HG02938 (cell line): ENCODE data around the gene LCN2.
A peak's percentile ranks its signal among the peaks of the same experiment; 100 is the strongest.
"Not testable (repeated sequence)": the region's sequence is repeated elsewhere in the genome, so short reads cannot be mapped to it uniquely, and the experiment has no call there.

ENCODE experiments used
- ATAC-seq: cut with Tn5 transposase; IDR thresholded peaks from one replicate; pipeline ENCODE4 v1.9.1; 2021; ENCODE audit warnings: mild to moderate bottlenecking, moderate library complexity; ENCODE audit not compliant: unreplicated experiment

LCN2 gene

DNA sequence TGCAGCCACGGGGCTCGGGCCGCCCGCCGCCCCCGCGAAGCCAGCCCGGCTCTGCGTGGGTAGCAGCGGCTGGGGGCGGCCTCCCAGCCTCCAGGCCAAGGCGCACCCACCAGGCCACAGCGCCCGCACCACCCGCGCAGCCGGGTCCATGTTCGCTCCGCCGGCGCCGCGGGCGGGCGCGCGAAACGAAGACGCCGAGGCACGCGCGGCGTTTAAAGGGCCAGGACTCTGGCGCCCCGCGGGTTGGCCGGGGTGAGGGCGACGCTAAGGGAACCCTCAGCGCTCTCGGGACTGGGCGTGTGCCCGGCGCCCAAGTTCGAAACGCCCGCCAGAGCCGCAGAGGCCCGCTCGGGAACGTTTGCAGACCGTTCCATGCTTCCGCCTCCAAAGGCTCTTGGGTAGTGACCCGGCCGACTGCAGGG lies 21.7 kb upstream of the LCN2 start, which contains the start of gene PTGES2:
Gene PTGES2 (minus strand): TSS at position 162 of the 422 bp plus-strand sequence. CDS start 12 bp downstream, at position 150.
- peak; percentile 45 for ATAC-seq

- ATAC-seq, result peak; percentile 69
Measured at GRCh38 chr9:128127990-128128835, 21.0 kb upstream of the LCN2 start.

- no peak for ATAC-seq
Measured at GRCh38 chr9:128128836-128129590, 20.2 kb upstream of the LCN2 start.

- not testable (repeated sequence) for ATAC-seq
Measured at GRCh38 chr9:128129976-128130590, 19.2 kb upstream of the LCN2 start.

DNA sequence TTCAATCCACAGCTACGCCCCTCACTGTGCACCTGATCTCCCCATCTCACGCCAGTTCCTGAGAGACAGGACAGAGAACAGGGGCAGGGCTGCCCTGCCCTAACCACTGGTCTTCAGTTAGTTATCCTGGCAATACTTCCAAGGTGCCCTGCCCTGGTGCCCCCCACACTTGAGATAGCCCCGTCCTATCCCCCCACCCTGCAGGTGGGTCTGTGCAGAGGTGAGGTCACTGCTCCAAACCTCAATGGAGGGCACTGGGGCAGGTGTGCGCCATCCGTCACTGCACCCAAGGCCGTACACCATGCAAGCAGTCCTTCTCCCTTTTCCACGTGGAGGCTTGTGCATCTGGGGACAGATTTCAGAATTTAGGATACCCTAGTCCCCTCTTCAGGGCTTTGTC lies 18.6 kb upstream of the LCN2 start:
- ATAC-seq, result not testable (repeated sequence)

- not testable (repeated sequence) for ATAC-seq
Measured at GRCh38 chr9:128131346-128131745, 17.9 kb upstream of the LCN2 start.

- ATAC-seq, result not testable (repeated sequence)
Measured at GRCh38 chr9:128132139-128132538, 17.1 kb upstream of the LCN2 start.

DNA sequence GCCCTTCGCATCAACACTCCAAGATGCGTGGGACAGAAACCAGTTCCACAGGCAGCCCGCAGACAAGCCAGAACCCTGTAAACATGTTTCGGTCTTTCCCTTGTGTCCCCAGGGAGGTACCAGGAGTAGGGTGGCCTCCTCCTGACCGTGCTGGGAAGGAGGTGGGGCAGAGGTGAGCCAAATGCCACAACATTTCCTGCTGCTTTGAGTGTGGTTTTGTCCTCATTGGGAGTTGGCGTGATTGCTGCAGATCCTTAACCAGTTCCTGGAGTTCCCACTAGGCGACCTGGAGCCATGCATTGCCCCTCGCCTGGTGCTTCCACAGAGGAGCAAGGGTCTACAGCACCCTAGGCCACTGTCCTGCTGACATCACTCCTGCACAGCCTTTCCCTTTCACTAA lies 13.7 kb upstream of the LCN2 start:
- ATAC-seq, result not testable (repeated sequence)

DNA sequence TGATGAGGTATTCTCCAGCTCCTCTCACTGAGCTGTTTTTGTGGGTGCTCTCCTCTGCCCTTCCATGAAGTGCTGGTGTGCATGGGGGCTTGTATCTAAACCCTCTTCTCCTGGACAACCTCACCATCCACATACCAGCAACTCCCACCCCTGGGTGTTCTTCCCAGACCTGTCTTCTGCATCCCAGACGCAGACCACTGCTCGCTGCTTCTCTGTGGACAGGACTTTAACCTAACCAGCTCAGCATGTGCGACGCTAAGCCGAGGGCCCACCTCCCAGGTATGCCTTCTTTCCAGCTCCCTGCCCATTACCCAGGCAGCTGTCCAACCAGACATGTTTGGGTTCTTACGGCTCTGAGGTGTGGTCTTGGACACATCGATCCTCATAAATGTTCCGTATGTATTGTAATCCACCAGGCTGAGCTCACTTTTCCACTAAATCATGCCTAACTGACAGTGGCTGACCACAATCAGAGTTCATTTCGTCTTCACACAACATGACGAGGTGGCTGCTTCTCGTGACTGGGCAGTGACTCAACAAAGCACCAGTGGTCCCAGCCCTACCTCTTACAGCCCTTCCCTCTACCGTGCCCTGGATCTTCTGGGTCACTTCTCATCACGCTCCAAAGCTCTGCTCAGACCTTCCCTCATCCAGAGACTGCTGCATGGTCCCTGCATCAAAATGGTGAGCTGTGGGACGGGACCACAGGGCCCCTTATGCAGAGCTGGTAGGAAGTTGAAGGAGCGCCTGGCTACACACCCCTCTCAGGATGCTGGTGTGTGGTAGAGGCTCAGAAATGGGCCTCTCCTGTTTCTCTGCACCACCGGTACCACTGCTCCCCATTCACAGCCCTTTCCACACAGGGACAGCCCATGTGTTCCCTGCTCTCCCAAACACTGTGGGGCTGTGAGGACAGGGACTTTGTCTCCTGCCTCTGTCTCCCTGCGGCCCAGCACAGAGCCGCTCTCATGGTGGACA lies 12.1 kb upstream of the LCN2 start:
- ATAC-seq, result no peak

GRCh38 chr9:128138001-128138400 lies 11.3 kb upstream of the LCN2 start:
- no peak for ATAC-seq

GRCh38 chr9:128139621-128140020 lies 9.6 kb upstream of the LCN2 start:
- ATAC-seq, result no peak

GRCh38 chr9:128141604-128142003 lies 7.6 kb upstream of the LCN2 start:
- ATAC-seq, result no peak

GRCh38 chr9:128142061-128142460 lies 7.2 kb upstream of the LCN2 start:
- ATAC-seq, result no peak

DNA sequence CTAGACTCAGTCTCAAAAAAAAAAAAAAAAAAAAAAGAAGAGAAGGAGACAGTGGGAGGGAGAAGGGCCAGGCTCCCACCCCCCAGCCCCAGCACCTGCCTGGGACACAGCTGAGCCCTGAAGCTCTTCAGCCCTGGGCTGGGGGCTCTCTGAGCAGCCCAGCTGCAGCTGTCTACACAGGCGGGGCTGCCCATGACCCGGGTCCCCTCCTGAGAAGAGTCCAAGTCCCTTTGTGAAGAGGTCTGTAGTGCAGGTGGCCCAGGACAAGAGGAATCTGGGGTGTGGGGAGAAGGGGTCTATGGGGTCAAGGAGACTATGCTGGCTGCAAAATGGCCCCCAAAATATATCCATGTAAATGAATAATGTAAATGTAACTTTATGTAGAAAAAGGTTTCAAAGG lies 6.7 kb upstream of the LCN2 start:
- ATAC-seq, result no peak

- ATAC-seq, result no peak
Measured at GRCh38 chr9:128143525-128144238, 5.6 kb upstream of the LCN2 start.

GRCh38 chr9:128144239-128145181 lies 4.7 kb upstream of the LCN2 start:
- no peak for ATAC-seq

- no peak for ATAC-seq
Measured at GRCh38 chr9:128145536-128145935, 3.7 kb upstream of the LCN2 start.

GRCh38 chr9:128145951-128146351 lies 3.3 kb upstream of the LCN2 start:
- ATAC-seq, result no peak
